ENCODE measurements around the gene RNF151.
"Not testable (repeated sequence)": the region's sequence is repeated elsewhere in the genome, so short reads cannot be mapped to it uniquely, and the experiment has no call there.

RNF151 gene

DNA sequence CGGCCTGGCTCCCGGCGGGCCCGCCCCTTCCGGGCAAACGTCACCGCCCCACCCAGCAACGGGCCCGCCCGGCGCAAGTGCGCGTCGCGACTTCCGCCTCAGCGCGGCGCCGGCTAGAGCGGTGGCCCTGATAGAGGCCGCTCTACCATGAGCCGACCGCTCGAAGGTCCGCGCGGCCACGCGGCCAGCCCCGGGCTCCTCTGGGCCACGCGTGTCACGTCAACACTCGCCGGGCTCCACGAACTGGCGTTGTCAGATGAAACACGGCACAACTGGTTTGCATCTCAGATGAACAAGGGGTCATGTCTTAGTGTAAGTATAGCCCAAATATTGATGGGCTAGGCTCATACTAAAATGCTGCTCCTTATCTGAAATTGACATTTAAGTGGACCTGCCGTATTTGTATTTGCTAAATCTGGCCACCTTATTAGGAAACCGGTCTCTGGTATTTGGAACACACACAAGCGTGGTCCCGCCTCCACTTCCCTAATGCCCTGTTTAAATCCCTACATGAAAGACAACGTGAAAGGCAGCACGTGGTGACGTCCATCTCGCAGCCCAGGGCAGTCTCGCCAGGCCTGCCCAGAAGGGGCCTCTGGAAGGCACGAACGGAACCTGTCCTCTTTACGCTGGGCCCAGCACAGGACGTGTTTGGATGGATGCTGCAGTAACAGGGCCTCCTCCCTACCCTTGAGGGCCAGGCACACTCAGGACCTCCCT lies 43.3 kb downstream of the RNF151 start, which contains the start of gene ZNF598:
ZNF598 (minus strand) TSS at position 31 of the 720 bp plus-strand sequence.
- DNase-seq, result peak; percentile 94

GRCh38 chr16:2011726-2012125 lies 45.1 kb downstream of the RNF151 start:
- DNase-seq, result not testable (repeated sequence)

DNA sequence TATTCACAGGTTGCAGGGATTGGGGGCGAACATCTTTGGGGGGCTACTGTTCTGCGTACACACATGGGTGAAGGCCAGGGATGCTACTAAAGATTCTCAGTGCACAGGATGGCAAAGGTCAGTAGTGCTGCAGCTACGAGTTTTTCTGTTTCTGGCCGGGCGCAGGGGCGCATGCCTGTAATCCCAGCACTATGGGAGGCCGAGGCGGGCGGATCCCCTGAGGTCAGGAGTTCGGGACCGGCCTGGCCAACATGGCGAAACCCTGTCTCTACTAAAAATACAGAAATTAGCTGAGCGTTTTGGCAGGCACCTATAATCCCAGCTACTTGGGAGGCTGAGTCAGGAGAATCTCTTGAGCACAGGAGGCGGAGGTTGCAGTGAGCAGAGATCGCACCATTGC lies 46.9 kb downstream of the RNF151 start:
- DNase-seq, result no peak

DNA sequence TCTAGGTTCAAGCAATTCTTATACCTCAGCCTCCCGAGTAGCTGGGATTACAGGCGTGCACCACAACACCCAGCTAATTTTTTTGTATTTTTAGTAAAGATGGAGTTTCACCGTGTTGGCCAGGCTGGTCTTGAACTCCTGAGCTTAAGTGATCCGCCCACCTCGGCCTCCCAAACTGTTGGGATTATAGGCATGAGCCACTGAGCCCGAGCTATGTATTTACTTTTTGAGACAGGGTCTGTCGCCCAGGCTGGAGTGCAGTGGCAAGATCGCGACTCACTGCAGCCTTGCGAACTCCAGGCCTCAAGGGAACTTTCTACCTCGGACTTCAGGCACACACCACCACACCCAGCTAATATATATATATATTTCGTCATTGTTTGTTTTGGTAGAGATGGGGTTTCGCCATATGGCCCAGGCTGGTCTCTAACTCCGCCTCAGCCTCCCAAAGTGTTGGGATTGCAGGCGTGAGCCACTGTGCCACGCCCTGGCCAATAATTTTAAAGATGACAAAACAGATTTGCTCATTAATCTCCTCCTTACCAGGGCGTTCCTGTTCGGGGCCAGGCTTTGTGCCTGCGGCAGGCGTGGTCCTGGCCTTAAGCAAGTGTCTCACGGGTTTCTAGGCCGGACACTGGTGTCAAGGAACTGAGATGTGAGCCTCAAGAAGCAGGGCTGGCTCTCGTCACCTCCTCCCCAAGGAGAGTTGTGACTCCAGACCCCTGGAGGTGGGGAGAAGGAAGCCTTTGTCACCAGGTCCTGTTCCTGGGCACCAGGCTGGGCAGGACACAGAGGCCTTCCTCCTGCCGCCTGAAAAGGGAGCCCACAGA lies 48.7 kb downstream of the RNF151 start:
- no peak for DNase-seq

GRCh38 chr16:2015947-2016208 lies 49.2 kb downstream of the RNF151 start:
- no peak for DNase-seq

GRCh38 chr16:2016407-2016922 lies 49.8 kb downstream of the RNF151 start:
- no peak for DNase-seq

All from hematopoietic multipotent progenitor cell treated with erythropoietin and hydrocortisone succinate and interleukin-3 and kit ligand, for 4 days (in vitro differentiated cells).